GM12892 (cell line): ENCODE results near the gene MGAT3.

Experiments used
- POLR2A ChIP-seq: IDR thresholded peaks from 2 replicates; pipeline ENCODE4 v1.6.1; 2011; ENCODE audit warnings: low read depth, low read length, control low read depth
- POLR2AphosphoS5 ChIP-seq: IDR thresholded peaks from 2 replicates; pipeline ENCODE4 v1.6.1; 2011; ENCODE audit warnings: low read depth, low read length, control low read depth
- TAF1 ChIP-seq: IDR thresholded peaks from 2 replicates; pipeline ENCODE4 v1.6.1; 2011; ENCODE audit warnings: low read depth, mild to moderate bottlenecking, control low read depth, low read length, borderline replicate concordance

DNA sequence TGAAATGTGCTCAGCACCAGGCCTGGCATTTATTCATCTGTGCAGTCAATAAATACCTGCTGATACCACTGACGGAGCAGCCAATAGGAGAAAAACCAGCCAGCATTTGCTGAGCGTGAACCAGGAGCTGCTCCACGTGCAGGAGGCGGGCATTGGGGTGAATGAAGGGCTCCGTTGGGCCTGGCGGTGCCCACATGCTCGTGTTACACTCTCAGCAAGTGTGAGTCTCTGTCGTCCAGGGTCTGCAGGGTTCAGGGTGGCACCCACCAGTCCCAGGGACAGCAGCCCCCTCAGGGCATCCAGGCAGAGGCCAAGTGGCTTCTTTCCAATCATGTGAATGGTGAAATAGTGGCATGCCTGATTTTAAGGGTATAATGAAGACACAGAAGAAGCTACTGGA is 79.9 kb downstream of the MGAT3 start:
- TF ChIP-seq POLR2AphosphoS5 (no peak), POLR2A (no peak), TAF1 (no peak)
